K562 (cell line): Measurements from ENCODE around the gene CFDP1. TPM values are rescaled to one million over a fixed set of nuclear protein-coding genes. Genes with fewer than 3 reads are reported as not detected.
A peak's percentile ranks its signal among the peaks of the same experiment; 100 is the strongest.

ENCODE experiments used
- ATAC-seq: fragments of 200-7000 bp; cut with Tn5 transposase; 3 replicates; pipeline ENCODE4 v1.9.1; 2020; ENCODE audit warnings: moderate library complexity
- BruUV-seq: library from RNA; stranded (reverse); fragments of 400-500 nt; replicated peaks from 2 replicates; lab custom pipeline; 2021; lab: Mats Ljungman, UMichigan
- CTCF ChIA-PET: fragments of 300-600 bp; formaldehyde crosslinking; extraction: SDS; loops from one replicate; lab custom pipeline; 2021; ENCODE audit warnings: low intra/inter-chr PET ratio; lab: Yijun Ruan, JAX
- POLR2A ChIA-PET: fragments of 300-600, 350-650 bp; sonication (Branson Sonifier 250); formaldehyde crosslinking; extraction: SDS; loops from one replicate; lab custom pipeline; 2021; ENCODE audit warnings: antibody characterized with exemption, inconsistent platforms; lab: Yijun Ruan, JAX
- DNase-seq, 4 experiments: peaks; one replicate each; pipeline versions ENCODE4 v3.0.0 to v3.0.0-alpha.2; 2011 to 2018; ENCODE audit warnings: low spot score in 3 of 4, mixed read lengths in 3 of 4; ENCODE audit errors: extremely low read depth in 1 of 4
- FAIRE-seq: peaks from 2 replicates; lab custom pipeline; 2011; peaks lifted over from hg19 to GRCh38; lab: Jason Lieb, UNC
- H2AFZ ChIP-seq: 2 replicates; pipeline ENCODE4 v1.6.0; 2011; ENCODE audit warnings: low read depth, low read length, control low read depth, inconsistent platforms
- H3K27ac ChIP-seq: fragments of 200-600 bp; 3 replicates; pipeline ENCODE4 v1.8.0; 2011; ENCODE audit warnings: low read depth, mild to moderate bottlenecking, control low read depth, inconsistent platforms, low read length, moderate library complexity, mixed read lengths; ENCODE audit errors: extremely low read depth
- H3K27me3 ChIP-seq, 2 experiments: fragments of 300-600 bp in 1 of 2; 2 replicates in 1 of 2; 3 replicates in 1 of 2; pipeline versions ENCODE4 v1.6.0 to v1.8.0; 2011; ENCODE audit warnings: inconsistent platforms in 2 of 2, low read length in 2 of 2, mild to moderate bottlenecking in 1 of 2, mixed read lengths in 1 of 2, moderate library complexity in 1 of 2; ENCODE audit not compliant: control insufficient read depth in 2 of 2, insufficient read depth in 2 of 2
- H3K36me3 ChIP-seq: fragments of 300-600 bp; 3 replicates; pipeline ENCODE4 v1.8.0; 2011; ENCODE audit warnings: mild to moderate bottlenecking, low read length, inconsistent platforms; ENCODE audit not compliant: control insufficient read depth, insufficient read depth
- H3K4me1 ChIP-seq, 2 experiments: fragments of 200-600 bp in 1 of 2; replicated peaks in 1 of 2; 2 replicates in 1 of 2; 3 replicates in 1 of 2; pipeline versions ENCODE4 v1.5.1 to v1.8.0; 2011; ENCODE audit warnings: inconsistent platforms in 2 of 2, low read length in 2 of 2, mild to moderate bottlenecking in 1 of 2, mixed read lengths in 1 of 2, moderate library complexity in 1 of 2; ENCODE audit not compliant: control insufficient read depth in 2 of 2, insufficient read depth in 2 of 2
- H3K4me2 ChIP-seq: 2 replicates; pipeline ENCODE4 v1.6.1; 2011; ENCODE audit warnings: low read length, control low read depth, inconsistent platforms, mixed read lengths; ENCODE audit not compliant: insufficient read depth
- H3K4me3 ChIP-seq: fragments of 200-600 bp; sonication (generic), shearing (Covaris generic); 2 replicates; pipeline ENCODE4 v1.5.1; 2016; ENCODE audit warnings: control low read depth, inconsistent platforms
- H3K79me2 ChIP-seq: fragments of 200-600 bp; 3 replicates; pipeline ENCODE4 v1.8.0; 2011; ENCODE audit warnings: low read length, inconsistent platforms; ENCODE audit not compliant: control insufficient read depth, insufficient read depth
- H3K9ac ChIP-seq, 2 experiments: 2 replicates each; pipeline versions ENCODE4 v1.6.0 to v1.6.1; 2011; ENCODE audit warnings: low read depth in 2 of 2, low read length in 2 of 2, control low read depth in 1 of 2, inconsistent platforms in 1 of 2, mild to moderate bottlenecking in 1 of 2, mixed read lengths in 1 of 2; ENCODE audit not compliant: insufficient read depth in 1 of 2
- H3K9me1 ChIP-seq: one replicate; pipeline ENCODE4 v1.6.0; 2011; ENCODE audit warnings: inconsistent platforms, mild to moderate bottlenecking, low read length, moderate library complexity; ENCODE audit not compliant: control insufficient read depth, insufficient read depth
- H3K9me3 ChIP-seq: replicated peaks from 2 replicates; pipeline ENCODE4 v1.5.1; 2011; ENCODE audit warnings: low read depth, low read length, inconsistent platforms; ENCODE audit not compliant: control insufficient read depth, insufficient read depth
- H4K20me1 ChIP-seq: replicated peaks from 2 replicates; pipeline ENCODE4 v1.6.1; 2011; ENCODE audit warnings: low read length, inconsistent platforms, mixed read lengths; ENCODE audit not compliant: control insufficient read depth, insufficient read depth
- BRCA1 ChIP-seq, 2 experiments: fragments of 450-650 bp in 1 of 2; sonication (generic) in 1 of 2; formaldehyde crosslinking in 1 of 2; IDR thresholded peaks; 2 replicates each; pipeline versions ENCODE4 v1.5.0 to v1.6.1; 2017 to 2020; ENCODE audit warnings: mild to moderate bottlenecking in 1 of 2, missing genetic modification reagents in 1 of 2
- PRDM10 ChIP-seq: fragments of 450-650 bp; IDR thresholded peaks from 2 replicates; pipeline ENCODE4 v1.6.1; 2018; ENCODE audit not compliant: partially characterized antibody
- WGBS: fragments of 100-300 bp; shearing (Covaris generic); methylation state at CpG from one replicate; pipeline ENCODE4 v1.1.6; 2016; ENCODE audit warnings: low coverage, mixed read lengths; ENCODE audit not compliant: insufficient coverage; ENCODE audit errors: missing lambda C conversion rate; 5-methylcytosine and 5-hydroxymethylcytosine counted together
- in situ Hi-C: fragments of 300-500 bp; cut with MboI; formaldehyde crosslinking; loops from 4 replicates; pipeline ENCODE4 v1.15.0; 2018; ENCODE audit warnings: inconsistent platforms, mixed read lengths
- intact Hi-C: fragments of 100-400 bp; cut with micrococcal nuclease; formaldehyde crosslinking; loops from 2 replicates; pipeline ENCODE4 v1.14.2; 2022
- polyA plus RNA-seq, 8 experiments: library from polyadenylated mRNA; depleted of rRNA in 4 of 8; stranded (reverse) in 5 of 8; unstranded in 3 of 8; fragments of >200 nt; fragmentation: Nextera tagmentation in 2 of 8; fragmentation: Illumina TruSeq in 1 of 8; extraction: Ambion mirVana in 2 of 8; extraction: Trizol in 1 of 8; gene quantifications; 2 replicates each; pipeline versions ENCODE4 v1.2.1 to v1.2.3, GENCODE V29; 2011 to 2014; ENCODE audit warnings: inconsistent platforms in 1 of 8, missing spikeins in 1 of 8
- total RNA-seq, 7 experiments: library from RNA; depleted of rRNA in 6 of 7; stranded (reverse); fragments of >200 nt in 6 of 7; fragmentation: Illumina TruSeq in 2 of 7; extraction: Trizol in 2 of 7; gene quantifications; 2 replicates each; pipeline versions ENCODE4 v1.2.1 to v1.2.3, GENCODE V29; 2011 to 2021; ENCODE audit warnings: low replicate concordance in 1 of 7

Gene CFDP1
- total and polyA plus RNA-seq, 9 of the 15 experiments (the other 6 are each of a cell fraction or from before 2014, with no cell fraction given), result 31.5 to 78.4 (median 61.7) TPM

GRCh38 chr16:75248142-75248535, 185.2 kb downstream of the CFDP1 start:
- no peaks in the 10 kb centered on the region for H3K9me1 ChIP-seq
- FAIRE-seq, result no peak
- BruUV-seq, result no TSS peak

More at GRCh38 chr16:75248142-75248535, 185.2 kb downstream of the CFDP1 start:
- CTCF ChIA-PET, result no interaction called here
- Histone ChIP-seq H2AFZ (no peak overlapping the region), H3K9ac (peak overlapping the region in 1 of 2 experiments; percentile 46; a peak in 1 of 4 replicates), H3K4me2 (no peak overlapping the region), H3K4me1 (peaks cover 17 to 85% of the 10 kb centered on the region in 2 experiments; a peak in 4 of 5 replicates), H3K9me3 (no peaks in the 10 kb centered on the region), H3K27me3 (no peaks in the 10 kb centered on the region), H3K79me2 (peaks cover 34% of the 10 kb centered on the region), H3K36me3 (no peaks in the 10 kb centered on the region), H4K20me1 (peaks cover 45% of the 10 kb centered on the region), H3K27ac (no peak overlapping the region), H3K4me3 (no peak overlapping the region)
- TF ChIP-seq PRDM10 (peak; percentile 56), BRCA1 (IDR thresholded peaks at IDR 0.05) (no peak), BRCA1 (CRISPR knock-in tag; IDR thresholded peaks at IDR 0.05) (no peak)
- in situ Hi-C loops, result no loop called here
- no peak for ATAC-seq
- POLR2A ChIA-PET, result no interaction called here
- WGBS, result 53% methylated on average over 13 of the region's 13 CpGs
- intact Hi-C loops, result no loop called here
- peak in 1 of 4 experiments; percentile 26 for DNase-seq
